ENCODE data around the gene UGGT2.

DNA sequence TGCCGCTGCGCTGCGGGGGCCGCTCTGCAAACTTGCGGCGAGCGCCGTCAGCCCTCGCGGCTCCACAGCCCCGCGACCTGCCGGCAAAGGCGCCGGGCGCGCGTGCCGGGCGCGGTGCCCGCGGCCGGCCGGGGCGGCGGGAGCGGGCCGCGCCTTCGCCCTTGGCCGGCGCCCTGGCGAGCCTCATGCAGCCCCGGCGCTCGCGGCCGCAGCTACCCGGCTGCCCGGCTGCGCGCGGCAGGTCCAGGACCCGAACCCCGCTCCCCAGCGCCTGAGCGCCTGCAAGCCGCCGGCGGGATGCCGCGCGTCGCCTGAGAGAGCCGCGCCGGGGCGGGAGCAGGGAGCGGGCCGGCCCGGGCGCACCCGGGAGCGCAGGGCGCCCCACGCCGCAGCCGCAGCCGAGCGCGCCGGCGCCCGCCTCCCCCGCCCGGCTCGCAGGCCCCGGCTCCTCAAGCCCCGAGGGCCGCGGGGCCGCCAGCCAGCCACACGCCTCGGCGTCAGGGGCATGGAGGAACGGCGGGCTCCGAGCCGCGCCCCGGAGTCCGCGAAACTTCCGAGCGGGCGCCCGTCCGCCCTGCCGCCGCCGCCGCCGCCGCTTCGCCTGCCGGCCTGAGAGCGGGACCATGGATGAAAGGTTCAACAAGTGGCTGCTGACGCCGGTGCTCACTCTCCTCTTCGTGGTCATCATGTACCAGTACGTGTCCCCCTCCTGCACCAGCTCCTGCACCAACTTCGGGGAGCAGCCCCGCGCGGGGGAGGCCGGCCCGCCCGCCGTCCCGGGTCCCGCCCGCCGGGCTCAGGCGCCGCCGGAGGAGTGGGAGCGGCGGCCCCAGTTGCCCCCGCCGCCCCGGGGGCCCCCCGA is 37.3 kb upstream of the UGGT2 start:
- no peak for TF ChIP-seq CTCF (IDR thresholded peaks at IDR 0.05; ENCODE audit: low read depth, low read length, poor library complexity, severe bottlenecking)
- peak; percentile 89 for TF ChIP-seq EZH2phosphoT487 (IDR thresholded peaks at IDR 0.05; ENCODE audit: borderline replicate concordance, low read length)

Measured in DOHH2 (cell line).